GM12878 (cell line): ENCODE measurements around the gene SGPP2. TPM values are rescaled to one million over a fixed set of nuclear protein-coding genes. Genes with fewer than 3 reads are reported as not detected.

Experiments used
- ATAC-seq: fragments of 200-7000 bp; cut with Tn5 transposase; 3 replicates; pipeline ENCODE4 v1.9.1; 2020; ENCODE audit warnings: mild to moderate bottlenecking, moderate library complexity
- BruUV-seq: library from RNA; stranded (reverse); fragments of 400-500 nt; replicated peaks from 2 replicates; lab custom pipeline; 2021; lab: Mats Ljungman, UMichigan
- CTCF ChIA-PET: fragments of 300-600 bp; sonication (Branson Sonifier 250); formaldehyde crosslinking; extraction: SDS; loops from one replicate; lab custom pipeline; 2021; ENCODE audit warnings: inconsistent platforms; lab: Yijun Ruan, JAX
- POLR2A ChIA-PET: fragments of 350-600 bp; formaldehyde crosslinking; extraction: SDS; loops from one replicate; lab custom pipeline; 2021; ENCODE audit warnings: inconsistent platforms; lab: Charles Lee
- RAD21 ChIA-PET: fragments of 300-600 bp; sonication (Branson Sonifier 250); formaldehyde crosslinking; loops from one replicate; lab custom pipeline; 2023; ENCODE audit warnings: antibody characterized with exemption; ENCODE audit not compliant: unreplicated experiment; lab: Charles Lee
- SMC1A ChIA-PET: fragments of 300-600 bp; sonication (Branson Sonifier 250); formaldehyde crosslinking; loops from one replicate; lab custom pipeline; 2023; ENCODE audit not compliant: unreplicated experiment, uncharacterized antibody; lab: Charles Lee
- DNase-seq: peaks from one replicate; pipeline ENCODE4 v3.0.0-alpha.2; 2011; ENCODE audit warnings: low read depth, low spot score
- FAIRE-seq: peaks from 3 replicates; lab custom pipeline; 2011; peaks lifted over from hg19 to GRCh38; lab: Jason Lieb, UNC
- H2AFZ ChIP-seq: 2 replicates; pipeline ENCODE4 v1.6.0; 2011; ENCODE audit warnings: low read depth, low read length, control low read depth; ENCODE audit not compliant: control insufficient read depth
- H3K27ac ChIP-seq: 2 replicates; pipeline ENCODE4 v1.5.1; 2011; ENCODE audit warnings: control low read depth; ENCODE audit not compliant: control insufficient read depth, insufficient read depth
- H3K27me3 ChIP-seq, 2 experiments: replicated peaks in 1 of 2; 2 replicates each; pipeline versions ENCODE4 v1.6.0 to v1.6.1; 2011; ENCODE audit warnings: low read length in 1 of 2; ENCODE audit not compliant: control insufficient read depth in 2 of 2, insufficient read depth in 2 of 2
- H3K36me3 ChIP-seq, 2 experiments: 2 replicates each; pipeline ENCODE4 v1.5.1; 2011; ENCODE audit warnings: low read length in 1 of 2; ENCODE audit not compliant: control insufficient read depth in 2 of 2, insufficient read depth in 2 of 2
- H3K4me1 ChIP-seq: 2 replicates; pipeline ENCODE4 v1.6.1; 2011; ENCODE audit warnings: mild to moderate bottlenecking, low read length, moderate library complexity, mixed read lengths; ENCODE audit not compliant: control insufficient read depth, insufficient read depth
- H3K4me2 ChIP-seq: 2 replicates; pipeline ENCODE4 v1.6.0; 2011; ENCODE audit warnings: control low read depth; ENCODE audit not compliant: control insufficient read depth, insufficient read depth
- H3K4me3 ChIP-seq: fragments of 200-600 bp; sonication (generic); 2 replicates; pipeline ENCODE4 v1.5.1; 2016
- H3K79me2 ChIP-seq: 2 replicates; pipeline ENCODE4 v1.6.0; 2011; ENCODE audit warnings: low read length; ENCODE audit not compliant: control insufficient read depth, insufficient read depth
- H3K9ac ChIP-seq: 2 replicates; pipeline ENCODE4 v1.8.0; 2011; ENCODE audit warnings: low read length, control low read depth, mixed read lengths; ENCODE audit not compliant: control insufficient read depth, insufficient read depth
- H3K9me3 ChIP-seq: replicated peaks from 3 replicates; pipeline ENCODE4 v1.5.1; 2011; ENCODE audit warnings: mild to moderate bottlenecking, low read length; ENCODE audit not compliant: control insufficient read depth, insufficient read depth
- H4K20me1 ChIP-seq: 2 replicates; pipeline ENCODE4 v1.6.0; 2011; ENCODE audit not compliant: control insufficient read depth, insufficient read depth
- CBFB ChIP-seq: IDR thresholded peaks from 2 replicates; pipeline ENCODE4 v1.6.1; 2016; ENCODE audit warnings: antibody characterized with exemption, low read depth
- RAD21 ChIP-seq: IDR thresholded peaks from 2 replicates; pipeline ENCODE4 v1.6.1; 2011; ENCODE audit warnings: mild to moderate bottlenecking, low read depth, low read length, moderate library complexity; ENCODE audit not compliant: insufficient read depth
- ZBTB11 ChIP-seq: fragments of 450-650 bp; formaldehyde crosslinking; IDR thresholded peaks from 2 replicates; pipeline ENCODE4 v1.5.0; 2022; ENCODE audit warnings: mild to moderate bottlenecking, missing genetic modification characterization
- WGBS: methylation state at CpG from one replicate; pipeline ENCODE4 v1.1.6; 2016; ENCODE audit warnings: low lambda C conversion rate; ENCODE audit not compliant: insufficient replicate concordance, insufficient coverage; ENCODE audit errors: missing lambda C conversion rate; 5-methylcytosine and 5-hydroxymethylcytosine counted together
- in situ Hi-C: fragments of 300-500 bp; cut with MboI; formaldehyde crosslinking; loops from 9 replicates; pipeline ENCODE4 v1.14.3; 2018; ENCODE audit warnings: mixed read lengths
- intact Hi-C: fragments of 100-400 bp; cut with micrococcal nuclease; formaldehyde crosslinking; loops from one replicate; pipeline ENCODE4 v1.14.2; 2022; ENCODE audit not compliant: unreplicated experiment
- polyA plus RNA-seq, 11 experiments: library from polyadenylated mRNA; depleted of rRNA in 4 of 11; unstranded in 6 of 11; stranded (reverse) in 5 of 11; fragments of >200 nt; fragmentation: Nextera tagmentation in 4 of 11; fragmentation: Illumina TruSeq in 1 of 11; extraction: Ambion mirVana in 4 of 11; extraction: Trizol in 1 of 11; gene quantifications; 1 replicate in 1 of 11; 2 replicates in 10 of 11; pipeline versions ENCODE4 v1.2.1 to v1.2.3, GENCODE V29; 2011 to 2016; ENCODE audit warnings: inconsistent platforms in 2 of 11, missing spikeins in 2 of 11, low read depth in 1 of 11
- total RNA-seq, 4 experiments: library from RNA; depleted of rRNA in 3 of 4; stranded (reverse); fragments of >200 nt in 3 of 4; fragmentation: Illumina TruSeq in 1 of 4; extraction: Trizol in 1 of 4; gene quantifications; 2 replicates each; pipeline versions ENCODE4 v1.2.1 to v1.2.3, GENCODE V29; 2013 to 2021

The SGPP2 gene
- total and polyA plus RNA-seq, 10 of the 15 experiments (the other 5 are each of a cell fraction or from before 2014, with no cell fraction given) = 3.5 to 84.9 (median 13.1) TPM

DNA sequence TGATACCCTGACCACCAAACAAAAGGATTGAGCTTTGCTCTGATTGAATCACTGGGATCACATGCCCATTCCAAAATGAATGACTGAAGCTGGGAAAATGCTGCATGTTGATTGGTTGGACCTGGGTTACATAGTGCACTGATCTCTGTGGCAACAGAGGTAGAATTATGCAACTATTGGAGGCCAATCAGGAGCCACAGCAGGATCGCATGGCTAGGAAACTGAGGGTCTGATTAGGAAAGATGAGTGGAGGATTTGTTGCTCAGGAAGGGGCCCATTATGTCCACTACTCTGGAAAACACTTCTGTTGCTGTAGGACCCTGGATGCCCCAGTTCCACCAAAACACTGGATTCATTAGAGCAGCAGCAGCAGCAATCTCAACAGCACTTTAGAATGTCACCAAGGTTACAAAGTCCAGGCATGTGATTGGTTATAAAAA lies 25.9 kb upstream of the SGPP2 start:
- no TSS peak for BruUV-seq
- WGBS = 47% methylated on average over 1 of the region's 1 CpG
- FAIRE-seq = no peak
- Histone ChIP-seq H3K27me3 (no peaks in the 10 kb centered on the region), H3K79me2 (no peaks in the 10 kb centered on the region), H3K36me3 (no peaks in the 10 kb centered on the region), H2AFZ (no peak overlapping the region), H3K27ac (no peak overlapping the region), H3K9ac (no peak overlapping the region), H4K20me1 (no peaks in the 10 kb centered on the region), H3K4me1 (no peaks in the 10 kb centered on the region), H3K9me3 (no peaks in the 10 kb centered on the region), H3K4me2 (no peak overlapping the region), H3K4me3 (no peak overlapping the region)
- in situ Hi-C loops (no loop called here), intact Hi-C loops (no loop called here)
- TF ChIP-seq ZBTB11 (no peak), RAD21 (no peak), CBFB (no peak)
- no peak for ATAC-seq
- ChIA-PET CTCF (no interaction called here), POLR2A (no interaction called here), SMC1A (no interaction called here), RAD21 (no interaction called here)
- no peak for DNase-seq
